H9 (cell line): ENCODE data around the gene DHRS7B. TPM values are rescaled to one million over a fixed set of nuclear protein-coding genes. Genes with fewer than 3 reads are reported as not detected.
"Not testable (repeated sequence)": the region's sequence is repeated elsewhere in the genome, so short reads cannot be mapped to it uniquely, and the experiment has no call there.

Experiments used
- DNase-seq: peaks from one replicate; pipeline ENCODE4 v3.0.0-alpha.2; 2017
- H2AFZ ChIP-seq: one replicate; pipeline ENCODE4 v1.6.1; 2013; ENCODE audit warnings: mild to moderate bottlenecking, low read length, control low read depth, moderate library complexity
- H2AK5ac ChIP-seq: 2 replicates; pipeline ENCODE4 v1.6.1; 2013; ENCODE audit warnings: low read length, control low read depth, mixed read lengths; ENCODE audit not compliant: insufficient read length
- H2BK120ac ChIP-seq: one replicate; pipeline ENCODE4 v1.6.1; 2013; ENCODE audit warnings: low read depth, mild to moderate bottlenecking, low read length, control low read depth, inconsistent platforms; ENCODE audit not compliant: poor library complexity, severe bottlenecking
- H2BK12ac ChIP-seq: 2 replicates; pipeline ENCODE4 v1.6.1; 2013; ENCODE audit warnings: low read length, control low read depth, mixed read lengths, low read depth; ENCODE audit not compliant: insufficient read length
- H2BK15ac ChIP-seq: 2 replicates; pipeline ENCODE4 v1.6.1; 2013; ENCODE audit warnings: low read depth, low read length, control low read depth
- H2BK20ac ChIP-seq: one replicate; pipeline ENCODE4 v1.6.1; 2013; ENCODE audit warnings: low read depth, mild to moderate bottlenecking, low read length, control low read depth, inconsistent platforms; ENCODE audit not compliant: poor library complexity, severe bottlenecking
- H2BK5ac ChIP-seq: 2 replicates; pipeline ENCODE4 v1.6.1; 2013; ENCODE audit warnings: low read length, control low read depth, mixed read lengths; ENCODE audit not compliant: insufficient read length
- H3K14ac ChIP-seq: 2 replicates; pipeline ENCODE4 v1.6.1; 2013; ENCODE audit warnings: low read length, control low read depth; ENCODE audit not compliant: insufficient read depth
- H3K18ac ChIP-seq: 2 replicates; pipeline ENCODE4 v1.6.1; 2013; ENCODE audit warnings: low read depth, mild to moderate bottlenecking, mixed read lengths, low read length, control low read depth; ENCODE audit not compliant: insufficient read length
- H3K23ac ChIP-seq: 2 replicates; pipeline ENCODE4 v1.6.1; 2013; ENCODE audit warnings: low read length, control low read depth, mixed read lengths, low read depth; ENCODE audit not compliant: insufficient read length
- H3K23me2 ChIP-seq: 2 replicates; pipeline ENCODE4 v1.6.1; 2013; ENCODE audit warnings: low read depth, mild to moderate bottlenecking, mixed read lengths, low read length, control low read depth; ENCODE audit not compliant: insufficient read length, poor library complexity, severe bottlenecking
- H3K27ac ChIP-seq: 2 replicates; pipeline ENCODE4 v1.5.1; 2013; ENCODE audit warnings: low read length, control low read depth, mixed read lengths, low read depth; ENCODE audit not compliant: insufficient read length
- H3K27me3 ChIP-seq: 2 replicates; pipeline ENCODE4 v1.6.1; 2013; ENCODE audit warnings: low read length, control low read depth, inconsistent platforms; ENCODE audit not compliant: insufficient read depth
- H3K4ac ChIP-seq: 2 replicates; pipeline ENCODE4 v1.6.1; 2013; ENCODE audit warnings: low read depth, mild to moderate bottlenecking, control low read depth, inconsistent platforms, low read length, moderate library complexity
- H3K4me1 ChIP-seq: 2 replicates; pipeline ENCODE4 v1.6.1; 2013; ENCODE audit warnings: low read length, control low read depth, inconsistent platforms; ENCODE audit not compliant: insufficient read depth
- H3K4me2 ChIP-seq: 2 replicates; pipeline ENCODE4 v1.6.1; 2013; ENCODE audit warnings: low read length, control low read depth, mixed read lengths; ENCODE audit not compliant: insufficient read length, insufficient read depth
- H3K56ac ChIP-seq: 2 replicates; pipeline ENCODE4 v1.6.1; 2013; ENCODE audit warnings: low read depth, mild to moderate bottlenecking, mixed read lengths, low read length, control low read depth; ENCODE audit not compliant: insufficient read length
- H3K79me1 ChIP-seq: 2 replicates; pipeline ENCODE4 v1.6.1; 2013; ENCODE audit warnings: low read depth, mild to moderate bottlenecking, moderate library complexity, low read length, control low read depth, inconsistent platforms; ENCODE audit not compliant: insufficient read depth, poor library complexity, severe bottlenecking
- H3K79me2 ChIP-seq: 2 replicates; pipeline ENCODE4 v1.6.1; 2013; ENCODE audit warnings: low read length, control low read depth, inconsistent platforms; ENCODE audit not compliant: insufficient read depth
- H3K9ac ChIP-seq: 2 replicates; pipeline ENCODE4 v1.6.1; 2013; ENCODE audit warnings: low read length, control low read depth, mixed read lengths; ENCODE audit not compliant: insufficient read length; ENCODE audit errors: extremely low read depth
- H3K9me3 ChIP-seq: one replicate; pipeline ENCODE4 v1.6.1; 2013; ENCODE audit warnings: low read depth, low read length, inconsistent platforms; ENCODE audit not compliant: control insufficient read depth
- H3T11ph ChIP-seq: one replicate; pipeline ENCODE4 v1.6.1; 2013; ENCODE audit warnings: mild to moderate bottlenecking, low read length, control low read depth, inconsistent platforms
- H4K20me1 ChIP-seq: one replicate; pipeline ENCODE4 v1.6.1; 2013; ENCODE audit not compliant: control insufficient read depth, insufficient read length, insufficient read depth
- H4K5ac ChIP-seq: 2 replicates; pipeline ENCODE4 v1.6.1; 2013; ENCODE audit warnings: low read depth, mild to moderate bottlenecking, mixed read lengths, low read length, control low read depth; ENCODE audit not compliant: insufficient read length
- H4K8ac ChIP-seq: replicated peaks from 2 replicates; pipeline ENCODE4 v1.6.1; 2013; ENCODE audit warnings: low read length, control low read depth, mixed read lengths, low read depth; ENCODE audit not compliant: insufficient read length
- H4K91ac ChIP-seq: 2 replicates; pipeline ENCODE4 v1.6.1; 2013; ENCODE audit warnings: low read depth, mild to moderate bottlenecking, moderate library complexity, mixed read lengths, low read length, control low read depth; ENCODE audit not compliant: insufficient read length
- H3K27ac Mint-ChIP-seq, 3 experiments: 2 replicates in 2 of 3; 3 replicates in 1 of 3; pipeline ENCODE4 v1.8.0; 2020 to 2021; ENCODE audit warnings: mixed read lengths in 3 of 3, mild to moderate bottlenecking in 1 of 3, moderate library complexity in 1 of 3
- H3K27me3 Mint-ChIP-seq: 2 replicates; pipeline ENCODE4 v1.8.0; 2021; ENCODE audit warnings: low read depth, mild to moderate bottlenecking, moderate library complexity, mixed read lengths
- H3K36me3 Mint-ChIP-seq, 3 experiments: 2 replicates in 2 of 3; 3 replicates in 1 of 3; pipeline ENCODE4 v1.8.0; 2020 to 2021; ENCODE audit warnings: low read depth in 3 of 3, mixed read lengths in 3 of 3; ENCODE audit not compliant: insufficient read depth in 1 of 3
- H3K4me1 Mint-ChIP-seq, 2 experiments: 2 replicates each; pipeline ENCODE4 v1.8.0; 2020; ENCODE audit warnings: mixed read lengths in 2 of 2
- H3K4me3 Mint-ChIP-seq, 2 experiments: 2 replicates in 1 of 2; 3 replicates in 1 of 2; pipeline ENCODE4 v1.8.0; 2020 to 2021; ENCODE audit warnings: mild to moderate bottlenecking in 2 of 2, mixed read lengths in 2 of 2, moderate library complexity in 1 of 2
- H3K9me3 Mint-ChIP-seq, 2 experiments: 2 replicates in 1 of 2; 3 replicates in 1 of 2; pipeline ENCODE4 v1.8.0; 2020; ENCODE audit warnings: mild to moderate bottlenecking in 2 of 2, mixed read lengths in 2 of 2, moderate library complexity in 1 of 2
- WGBS: extraction: QIAGEN DNeasy Blood & Tissue Kit; methylation state at CpG from one replicate; pipeline ENCODE4 v1.1.7; 2013; ENCODE audit warnings: missing lambda C conversion rate, low lambda C conversion rate, mixed read lengths; ENCODE audit not compliant: insufficient read length; ENCODE audit errors: extremely low coverage; 5-methylcytosine and 5-hydroxymethylcytosine counted together
- total RNA-seq: library from RNA; stranded (reverse); gene quantifications from 2 replicates; pipeline ENCODE4 v1.2.1, GENCODE V29; 2021
- TF ChIP-seq, protein P1 (sequence below): fragments of 200-600 bp; sonication (generic); conservative IDR thresholded peaks from 3 replicates; pipeline ENCODE4 v1.8.0; 2021; ENCODE audit warnings: antibody characterized with exemption, mild to moderate bottlenecking

Gene DHRS7B
- total RNA-seq, 1 experiment from 2014 or later = 20.3 TPM

- Histone ChIP-seq H3K79me1 (no peaks in the 10 kb centered on the region), H3K79me2 (no peaks in the 10 kb centered on the region), H3K14ac (no peak overlapping the region), H3K4me2 (no peak overlapping the region), H3K9me3 (peaks cover 21% of the 10 kb centered on the region), H2BK120ac (no peak overlapping the region), H3K9ac (no peak overlapping the region), H3K27me3 (no peaks in the 10 kb centered on the region), H2BK12ac (no peak overlapping the region), H2BK5ac (no peak overlapping the region), H3K56ac (no peak overlapping the region), H2AFZ (no peak overlapping the region), H3K23me2 (no peaks in the 10 kb centered on the region), H4K5ac (no peak overlapping the region), H3K4me1 (no peaks in the 10 kb centered on the region; the same call in 1 of the 2 replicates), H2BK15ac (no peak overlapping the region), H4K8ac (no peak overlapping the region), H2AK5ac (no peak overlapping the region), H3T11ph (no peak overlapping the region), H3K23ac (no peak overlapping the region), H4K20me1 (no peaks in the 10 kb centered on the region), H4K91ac (no peak overlapping the region), H3K18ac (no peak overlapping the region), H3K27ac (no peak overlapping the region), H2BK20ac (no peak overlapping the region), H3K4ac (no peak overlapping the region)
- no CpG with 5 or more reads among the region's 2 CpGs for WGBS
- no peak for DNase-seq
- peak overlapping the region in 2 of 3 experiments; percentile 21 to 80; a peak in 4 of 7 replicates for H3K27ac Mint-ChIP-seq
- H3K27me3 Mint-ChIP-seq = peaks cover 2% of the 10 kb centered on the region
- H3K36me3 Mint-ChIP-seq = peaks cover 38 to 66% (median 40%) of the 10 kb centered on the region in 3 experiments
- H3K4me3 Mint-ChIP-seq = no peak overlapping the region
- peaks cover 25 to 27% of the 10 kb centered on the region in 2 experiments for H3K4me1 Mint-ChIP-seq
- TF ChIP-seq, protein P1, sequence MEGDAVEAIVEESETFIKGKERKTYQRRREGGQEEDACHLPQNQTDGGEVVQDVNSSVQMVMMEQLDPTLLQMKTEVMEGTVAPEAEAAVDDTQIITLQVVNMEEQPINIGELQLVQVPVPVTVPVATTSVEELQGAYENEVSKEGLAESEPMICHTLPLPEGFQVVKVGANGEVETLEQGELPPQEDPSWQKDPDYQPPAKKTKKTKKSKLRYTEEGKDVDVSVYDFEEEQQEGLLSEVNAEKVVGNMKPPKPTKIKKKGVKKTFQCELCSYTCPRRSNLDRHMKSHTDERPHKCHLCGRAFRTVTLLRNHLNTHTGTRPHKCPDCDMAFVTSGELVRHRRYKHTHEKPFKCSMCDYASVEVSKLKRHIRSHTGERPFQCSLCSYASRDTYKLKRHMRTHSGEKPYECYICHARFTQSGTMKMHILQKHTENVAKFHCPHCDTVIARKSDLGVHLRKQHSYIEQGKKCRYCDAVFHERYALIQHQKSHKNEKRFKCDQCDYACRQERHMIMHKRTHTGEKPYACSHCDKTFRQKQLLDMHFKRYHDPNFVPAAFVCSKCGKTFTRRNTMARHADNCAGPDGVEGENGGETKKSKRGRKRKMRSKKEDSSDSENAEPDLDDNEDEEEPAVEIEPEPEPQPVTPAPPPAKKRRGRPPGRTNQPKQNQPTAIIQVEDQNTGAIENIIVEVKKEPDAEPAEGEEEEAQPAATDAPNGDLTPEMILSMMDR = no peak
- peaks cover 40 to 68% of the 10 kb centered on the region in 2 experiments for H3K9me3 Mint-ChIP-seq
Observed at GRCh38 chr17:21141331-21141730, 14.6 kb downstream of the DHRS7B start.

GRCh38 chr17:21142065-21142464, 15.3 kb downstream of the DHRS7B start:
- not testable (repeated sequence) for H2BK12ac ChIP-seq, H3K27me3 Mint-ChIP-seq, H2BK5ac ChIP-seq, DNase-seq, H3K27me3 ChIP-seq, H3K4ac ChIP-seq, H3K27ac ChIP-seq, H2BK20ac ChIP-seq, H3K14ac ChIP-seq, H3K9ac ChIP-seq, H3K56ac ChIP-seq, H2BK15ac ChIP-seq, H3T11ph ChIP-seq, H3K79me1 ChIP-seq, H2AK5ac ChIP-seq, H3K23ac ChIP-seq, H3K18ac ChIP-seq, H3K4me1 ChIP-seq, H3K4me2 ChIP-seq, H4K8ac ChIP-seq, H4K5ac ChIP-seq, H4K91ac ChIP-seq, H3K79me2 ChIP-seq, H2AFZ ChIP-seq, H3K4me3 Mint-ChIP-seq, H3K23me2 ChIP-seq, H4K20me1 ChIP-seq, H2BK120ac ChIP-seq
- Mint-ChIP-seq H3K27ac (peak overlapping the region in 2 of 3 experiments; percentile 63 to 69; a peak in 1 of 7 replicates), H3K9me3 (peaks cover 39 to 68% of the 10 kb centered on the region in 2 experiments), H3K4me1 (peaks cover 25 to 27% of the 10 kb centered on the region in 2 experiments), H3K36me3 (peaks cover 42 to 67% (median 45%) of the 10 kb centered on the region in 3 experiments)
- WGBS = no CpG with 5 or more reads among the region's 12 CpGs
- peaks cover 14% of the 10 kb centered on the region for H3K9me3 ChIP-seq
